VCaP (cell line): ENCODE measurements around the gene TMEM266.

Experiments used
- H3K27ac ChIP-seq: fragments of 450-650 bp; 2 replicates; pipeline ENCODE4 v1.5.1; 2017
- CTCF ChIP-seq: fragments of 450-650 bp; conservative IDR thresholded peaks from 2 replicates; pipeline ENCODE4 v1.5.1; 2017; ENCODE audit warnings: mild to moderate bottlenecking, moderate library complexity

TMEM266 gene

DNA sequence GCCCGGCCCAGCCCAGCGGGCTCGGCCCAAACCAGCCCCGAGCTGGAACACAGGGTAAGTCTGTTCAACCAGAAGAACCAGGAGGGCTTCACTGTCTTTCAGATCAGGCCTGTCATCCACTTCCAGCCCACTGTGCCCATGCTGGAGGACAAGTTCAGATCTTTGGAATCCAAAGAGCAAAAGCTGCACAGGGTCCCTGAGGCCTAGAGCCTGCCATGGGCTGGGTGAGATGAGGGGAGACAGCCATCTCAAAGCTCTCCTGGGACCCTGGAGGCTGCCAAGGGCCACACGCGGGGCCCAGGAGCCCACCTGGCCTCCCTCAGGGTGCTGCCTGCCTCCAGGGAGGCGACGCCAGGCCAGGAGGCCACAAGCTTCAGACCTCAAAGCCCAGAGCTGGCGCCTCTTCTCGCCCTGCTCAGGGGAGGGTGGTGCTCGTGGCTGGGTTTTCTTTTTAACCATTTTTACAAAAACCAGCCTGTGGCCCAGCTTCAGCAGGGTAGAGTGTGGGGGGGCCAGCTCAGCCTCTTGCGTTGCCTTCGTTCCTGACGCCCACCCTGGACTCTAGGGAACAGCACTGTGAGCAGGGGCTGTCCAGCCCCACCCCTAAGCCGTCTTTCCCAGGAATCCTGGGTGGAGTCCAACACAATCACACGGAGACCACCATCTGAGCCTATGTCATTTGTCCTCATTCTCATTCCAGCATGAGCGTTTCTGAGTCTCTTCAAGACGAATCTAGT lies 144.5 kb downstream of the TMEM266 start:
- H3K27ac ChIP-seq: no peak overlapping the region
- no peak for TF ChIP-seq CTCF

GRCh38 chr15:76204916-76205460 lies 145.2 kb downstream of the TMEM266 start:
- no peak for TF ChIP-seq CTCF
- H3K27ac ChIP-seq: no peak overlapping the region

DNA sequence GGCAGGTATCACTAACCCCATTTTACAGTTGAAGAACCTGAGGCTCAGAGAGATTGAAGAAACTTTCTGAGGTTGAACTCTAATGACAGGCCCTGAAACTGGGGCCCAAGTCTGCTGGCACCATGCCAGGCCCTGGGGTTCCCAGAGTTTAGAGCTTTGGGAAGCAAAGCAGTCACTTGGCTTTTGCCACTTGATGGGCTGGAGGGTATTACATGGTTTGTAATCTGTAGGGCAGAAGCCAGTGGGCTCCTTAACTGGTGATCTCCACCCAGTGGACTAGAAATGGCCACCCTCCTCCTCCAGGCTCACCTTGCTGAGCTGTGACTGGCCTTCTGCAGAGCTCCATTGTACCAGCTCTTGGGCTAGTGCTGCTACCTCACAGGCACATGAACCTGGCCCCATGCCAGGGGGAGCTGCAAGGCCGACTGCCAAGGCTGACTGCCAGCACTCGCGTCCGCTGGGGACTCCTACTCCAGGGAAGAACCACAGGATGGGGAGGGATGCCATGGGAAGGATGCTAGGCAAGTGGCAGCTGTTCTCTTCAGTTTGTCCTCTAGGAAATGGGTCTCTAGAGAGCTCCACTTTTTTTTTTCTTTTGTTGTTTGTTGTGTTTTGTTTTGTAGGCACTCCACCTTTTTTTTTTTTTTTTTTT lies 146.7 kb downstream of the TMEM266 start:
- H3K27ac ChIP-seq: peak overlapping the region; percentile 40; the same call in 1 of the 2 replicates
- no peak for TF ChIP-seq CTCF

DNA sequence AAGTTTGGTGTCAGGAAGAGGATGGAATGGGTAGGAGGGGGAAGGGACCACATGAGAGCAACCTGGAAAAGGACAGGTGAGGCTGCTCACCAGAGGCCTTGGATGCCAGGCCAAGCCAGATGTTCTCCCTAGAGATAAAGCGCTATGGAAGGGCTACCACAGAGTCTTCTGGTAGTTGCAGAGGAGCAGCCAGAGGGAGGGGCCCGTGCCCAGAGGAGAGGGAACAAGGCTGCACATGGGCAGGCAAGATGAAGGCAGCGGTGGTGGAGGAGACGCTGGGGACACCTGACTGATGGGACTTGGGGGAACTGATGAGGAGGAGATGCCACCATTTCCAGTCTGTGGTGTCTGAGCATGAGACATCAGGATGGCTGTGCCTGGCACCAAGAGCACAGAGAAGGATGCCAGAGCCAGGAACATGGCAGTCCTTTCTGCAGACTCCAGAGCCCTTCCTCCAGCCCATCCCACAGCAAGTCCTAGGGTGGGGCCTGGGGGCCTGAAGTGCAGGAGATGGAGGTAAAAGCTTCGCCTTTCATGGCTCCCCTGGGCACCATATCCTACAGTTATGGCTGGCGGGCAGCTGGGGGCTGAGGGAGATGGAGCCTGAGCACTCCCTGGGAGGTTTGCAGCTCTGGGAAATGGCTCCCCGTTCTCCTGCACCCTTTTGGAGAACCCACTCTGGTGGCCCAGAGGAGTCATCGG lies 148.4 kb downstream of the TMEM266 start:
- no peak for TF ChIP-seq CTCF
- 0 out of 2 replicates have a peak overlapping the region, but pooled peaks have one; percentile 40 for H3K27ac ChIP-seq

- H3K27ac ChIP-seq: no peak overlapping the region
- no peak for TF ChIP-seq CTCF
Measured at GRCh38 chr15:76208786-76209424, 149.1 kb downstream of the TMEM266 start.

- no peak overlapping the region for H3K27ac ChIP-seq
- TF ChIP-seq CTCF: no peak
Measured at GRCh38 chr15:76209523-76209922, 149.7 kb downstream of the TMEM266 start.

- H3K27ac ChIP-seq: no peak overlapping the region
- no peak for TF ChIP-seq CTCF
Measured at GRCh38 chr15:76209942-76210341, 150.2 kb downstream of the TMEM266 start.
